Coronary artery (tissue), 2 donors: ENCODE results near the gene CCNH.

Source experiments
- DNase-seq: peaks from one replicate; pipeline ENCODE4 v3.0.0-alpha.2; 2017; ENCODE audit warnings: low spot score
- H3K27ac ChIP-seq, 2 donors: fragments of 200-600 bp; sonication (generic); one replicate each; pipeline ENCODE4 v1.5.1; 2016 to 2019
- H3K4me3 ChIP-seq: fragments of 200-600 bp; sonication (generic); 2 replicates; pipeline ENCODE4 v1.5.1; 2016; ENCODE audit warnings: mild to moderate bottlenecking, moderate library complexity
- CTCF ChIP-seq: fragments of 200-600 bp; sonication (generic); IDR thresholded peaks from one replicate; pipeline ENCODE4 v1.5.1; 2019; ENCODE audit warnings: antibody characterized with exemption

The CCNH gene

GRCh38 chr5:87389296-87390034, 23.3 kb downstream of the CCNH start:
- TF ChIP-seq CTCF = no peak

GRCh38 chr5:87388129-87388528, 24.6 kb downstream of the CCNH start:
- Histone ChIP-seq H3K4me3 (no peak overlapping the region), H3K27ac (peak overlapping the region in 1 of 2 donors; percentile 17)
- TF ChIP-seq CTCF = no peak
- no peak for DNase-seq

More at GRCh38 chr5:87389296-87390034, 23.3 kb downstream of the CCNH start:
- no peak for DNase-seq
- Histone ChIP-seq H3K4me3 (no peak overlapping the region), H3K27ac (no peak overlapping the region)

DNA sequence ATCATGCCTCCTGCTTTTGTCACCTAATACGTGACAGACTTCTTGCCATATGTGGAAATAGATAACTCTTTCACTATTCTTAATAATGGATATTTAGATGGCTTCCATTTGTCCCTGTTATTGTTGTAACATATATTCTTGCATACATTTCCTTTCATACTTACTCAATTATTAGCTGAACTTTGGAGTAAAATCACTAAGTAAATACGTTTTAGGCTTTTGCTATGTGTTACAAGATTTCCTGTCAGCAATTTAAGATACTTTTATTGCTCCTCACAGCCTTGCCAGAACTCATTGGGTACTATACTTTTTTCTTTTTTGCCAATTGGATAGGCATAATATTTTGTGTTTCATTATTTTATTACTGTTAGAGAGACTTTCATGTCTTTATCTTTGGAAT, 26.9 kb downstream of the CCNH start:
- TF ChIP-seq CTCF = no peak
- DNase-seq = no peak

GRCh38 chr5:87383216-87383615, 29.5 kb downstream of the CCNH start:
- no peak for TF ChIP-seq CTCF
- Histone ChIP-seq H3K27ac (no peak overlapping the region), H3K4me3 (no peak overlapping the region)
- DNase-seq = no peak

More for the DNA sequence above, 26.9 kb downstream of the CCNH start:
- H3K27ac ChIP-seq = no peak overlapping the region
- no peak overlapping the region for H3K4me3 ChIP-seq

DNA sequence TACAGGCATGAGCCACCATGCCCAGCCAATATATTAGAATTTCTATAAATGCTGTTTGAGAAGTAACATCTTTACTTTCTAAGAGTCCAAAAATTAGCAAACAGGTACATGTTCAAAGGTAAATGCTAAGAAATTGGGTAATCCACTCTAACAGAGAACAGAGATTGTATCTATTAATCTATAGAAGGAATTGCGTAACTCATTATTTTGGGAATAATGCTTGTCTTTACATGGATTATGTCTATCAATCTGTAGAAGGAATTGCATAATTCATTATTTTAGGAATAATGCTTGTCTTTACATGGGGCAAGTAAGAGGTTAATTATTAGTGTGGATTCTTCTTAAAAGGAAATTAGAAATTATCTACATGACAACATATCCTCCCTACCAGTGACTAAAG, 30.5 kb downstream of the CCNH start:
- Histone ChIP-seq H3K4me3 (no peak overlapping the region), H3K27ac (no peak overlapping the region)
- TF ChIP-seq CTCF = no peak
- DNase-seq = no peak

GRCh38 chr5:87372705-87373104, 40.0 kb downstream of the CCNH start:
- no peak for DNase-seq
- H3K27ac ChIP-seq = no peak overlapping the region
- H3K4me3 ChIP-seq = no peak overlapping the region
- TF ChIP-seq CTCF = no peak

GRCh38 chr5:87369431-87369830, 43.3 kb downstream of the CCNH start:
- Histone ChIP-seq H3K4me3 (no peak overlapping the region), H3K27ac (no peak overlapping the region)
- no peak for TF ChIP-seq CTCF
- no peak for DNase-seq
